IPS-18a (cell line): ENCODE measurements around the gene FSD1.

Experiments
- H3K27ac ChIP-seq: one replicate; pipeline ENCODE4 v1.5.1; 2013; ENCODE audit warnings: low read length
- H3K27me3 ChIP-seq: one replicate; pipeline ENCODE4 v1.6.1; 2013; ENCODE audit warnings: mild to moderate bottlenecking, low read length; ENCODE audit not compliant: control insufficient read depth, insufficient read depth
- H3K36me3 ChIP-seq: one replicate; pipeline ENCODE4 v1.6.1; 2013; ENCODE audit warnings: low read depth, low read length; ENCODE audit not compliant: control insufficient read depth
- H3K4me1 ChIP-seq: one replicate; pipeline ENCODE4 v1.6.1; 2013; ENCODE audit warnings: low read depth, low read length; ENCODE audit not compliant: control insufficient read depth
- H3K4me3 ChIP-seq: one replicate; pipeline ENCODE4 v1.5.1; 2013; ENCODE audit warnings: low read length
- H3K9ac ChIP-seq: one replicate; pipeline ENCODE4 v1.6.1; 2013; ENCODE audit warnings: mild to moderate bottlenecking, low read length, moderate library complexity
- H3K9me3 ChIP-seq: one replicate; pipeline ENCODE4 v1.6.1; 2013; ENCODE audit warnings: low read depth, low read length; ENCODE audit not compliant: control insufficient read depth

FSD1 gene

GRCh38 chr19:4363571-4364304, 59.3 kb downstream of the FSD1 start:
- H3K9me3 ChIP-seq, result no peaks in the 10 kb centered on the region
- H3K4me1 ChIP-seq, result no peaks in the 10 kb centered on the region
- H3K27me3 ChIP-seq, result no peaks in the 10 kb centered on the region
- H3K36me3 ChIP-seq, result peaks cover 11% of the 10 kb centered on the region
- no peak overlapping the region for H3K9ac ChIP-seq
- no peak overlapping the region for H3K27ac ChIP-seq
- no peak overlapping the region for H3K4me3 ChIP-seq

- Histone ChIP-seq H3K4me3 (no peak overlapping the region), H3K27ac (no peak overlapping the region), H3K9me3 (no peaks in the 10 kb centered on the region), H3K4me1 (peaks cover 4% of the 10 kb centered on the region), H3K36me3 (peaks cover 8% of the 10 kb centered on the region), H3K27me3 (no peaks in the 10 kb centered on the region), H3K9ac (no peak overlapping the region)
Measured at GRCh38 chr19:4365341-4365740, 60.9 kb downstream of the FSD1 start.

- no peak overlapping the region for H3K4me3 ChIP-seq
- H3K4me1 ChIP-seq, result peaks cover 4% of the 10 kb centered on the region
- no peaks in the 10 kb centered on the region for H3K9me3 ChIP-seq
- no peaks in the 10 kb centered on the region for H3K27me3 ChIP-seq
- no peak overlapping the region for H3K9ac ChIP-seq
- H3K36me3 ChIP-seq, result peaks cover 8% of the 10 kb centered on the region
- no peak overlapping the region for H3K27ac ChIP-seq
Measured at GRCh38 chr19:4365791-4366665, 61.6 kb downstream of the FSD1 start.

GRCh38 chr19:4366666-4367335, 62.4 kb downstream of the FSD1 start:
- Histone ChIP-seq H3K4me1 (peaks cover 4% of the 10 kb centered on the region), H3K27me3 (no peaks in the 10 kb centered on the region), H3K27ac (no peak overlapping the region), H3K9me3 (no peaks in the 10 kb centered on the region), H3K9ac (no peak overlapping the region), H3K36me3 (peaks cover 8% of the 10 kb centered on the region), H3K4me3 (no peak overlapping the region)

GRCh38 chr19:4367336-4367723, 62.9 kb downstream of the FSD1 start:
- H3K9me3 ChIP-seq, result no peaks in the 10 kb centered on the region
- no peaks in the 10 kb centered on the region for H3K27me3 ChIP-seq
- H3K4me3 ChIP-seq, result no peak overlapping the region
- H3K27ac ChIP-seq, result no peak overlapping the region
- peaks cover 3% of the 10 kb centered on the region for H3K36me3 ChIP-seq
- H3K9ac ChIP-seq, result no peak overlapping the region
- H3K4me1 ChIP-seq, result peaks cover 4% of the 10 kb centered on the region

- no peaks in the 10 kb centered on the region for H3K9me3 ChIP-seq
- peaks cover 3% of the 10 kb centered on the region for H3K36me3 ChIP-seq
- H3K4me1 ChIP-seq, result peaks cover 4% of the 10 kb centered on the region
- H3K27me3 ChIP-seq, result no peaks in the 10 kb centered on the region
- no peak overlapping the region for H3K9ac ChIP-seq
- H3K27ac ChIP-seq, result no peak overlapping the region
- no peak overlapping the region for H3K4me3 ChIP-seq
Measured at GRCh38 chr19:4367781-4368127, 63.4 kb downstream of the FSD1 start.

GRCh38 chr19:4368128-4368820, 63.9 kb downstream of the FSD1 start:
- H3K27me3 ChIP-seq, result no peaks in the 10 kb centered on the region
- H3K4me1 ChIP-seq, result peaks cover 4% of the 10 kb centered on the region
- H3K36me3 ChIP-seq, result peaks cover 3% of the 10 kb centered on the region
- no peak overlapping the region for H3K4me3 ChIP-seq
- no peaks in the 10 kb centered on the region for H3K9me3 ChIP-seq
- H3K27ac ChIP-seq, result no peak overlapping the region
- H3K9ac ChIP-seq, result no peak overlapping the region

- no peak overlapping the region for H3K9ac ChIP-seq
- H3K27ac ChIP-seq, result no peak overlapping the region
- H3K27me3 ChIP-seq, result no peaks in the 10 kb centered on the region
- H3K4me3 ChIP-seq, result no peak overlapping the region
- peaks cover 3% of the 10 kb centered on the region for H3K36me3 ChIP-seq
- H3K9me3 ChIP-seq, result no peaks in the 10 kb centered on the region
- peaks cover 4% of the 10 kb centered on the region for H3K4me1 ChIP-seq
Measured at GRCh38 chr19:4369109-4369887, 64.9 kb downstream of the FSD1 start.

- H3K4me1 ChIP-seq, result peaks cover 7% of the 10 kb centered on the region
- H3K9me3 ChIP-seq, result no peaks in the 10 kb centered on the region
- no peaks in the 10 kb centered on the region for H3K27me3 ChIP-seq
- no peak overlapping the region for H3K27ac ChIP-seq
- H3K9ac ChIP-seq, result no peak overlapping the region
- H3K4me3 ChIP-seq, result no peak overlapping the region
- H3K36me3 ChIP-seq, result peaks cover 3% of the 10 kb centered on the region
Measured at GRCh38 chr19:4369888-4370260, 65.5 kb downstream of the FSD1 start.

GRCh38 chr19:4370418-4371041, 66.1 kb downstream of the FSD1 start:
- Histone ChIP-seq H3K27me3 (no peaks in the 10 kb centered on the region), H3K9ac (no peak overlapping the region), H3K9me3 (no peaks in the 10 kb centered on the region), H3K27ac (no peak overlapping the region), H3K4me1 (peaks cover 14% of the 10 kb centered on the region), H3K36me3 (peaks cover 3% of the 10 kb centered on the region), H3K4me3 (no peak overlapping the region)
